ENCODE measurements around the gene AIDA.

Gene AIDA

DNA sequence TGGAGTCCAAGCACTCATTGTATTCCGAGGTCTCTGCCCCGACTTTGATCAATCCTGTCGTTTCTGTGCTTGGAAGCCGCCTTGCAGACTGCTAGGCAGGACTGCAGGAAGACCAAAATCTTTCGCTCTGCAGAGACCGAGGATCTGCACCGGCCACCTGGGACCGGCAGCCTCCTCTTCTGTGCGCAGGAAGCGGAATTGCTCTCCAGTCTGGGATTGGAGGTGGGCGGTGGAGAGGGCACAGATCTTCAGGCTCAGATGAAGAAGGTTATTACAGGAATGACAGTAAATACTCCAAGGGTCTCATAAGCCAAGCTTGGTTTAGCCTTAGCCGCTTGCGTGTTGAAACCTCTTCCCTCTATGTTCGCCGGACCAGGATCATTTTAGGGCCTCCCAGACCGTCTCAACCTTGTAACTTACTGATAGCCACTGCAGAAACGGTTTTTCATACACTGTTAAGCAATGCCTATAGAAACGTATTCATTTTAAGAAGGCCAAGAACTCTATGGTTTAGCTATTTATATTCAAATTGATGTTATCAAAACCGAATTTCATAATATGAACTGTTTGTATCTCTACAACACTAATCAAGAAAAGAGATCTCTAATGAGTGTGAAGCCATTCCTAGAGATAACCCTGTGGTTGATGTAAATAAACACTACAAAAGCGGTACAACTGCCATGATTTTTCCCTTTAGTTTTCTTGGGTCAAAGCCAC, 93.3 kb downstream of the AIDA start:
- H3K36me3 ChIP-seq (ENCODE audit: insufficient read depth, low read length) = peaks cover 29% of the 10 kb centered on the region
- H3K4me3 ChIP-seq (ENCODE audit: low read length) = peak overlapping the region; percentile 87
- peaks cover 28% of the 10 kb centered on the region; the same call in 1 of the 2 replicates for H3K27me3 ChIP-seq (ENCODE audit: insufficient read depth, low read length)
- peak overlapping the region; percentile 94 for H3K9ac ChIP-seq (ENCODE audit: low read depth, low read length)
- 15% methylated on average over 18 of the region's 20 CpGs for WGBS
- H3K9me3 ChIP-seq (ENCODE audit: insufficient read depth, low read depth, low read length) = no peaks in the 10 kb centered on the region
- no peak overlapping the region for H3K27ac ChIP-seq (ENCODE audit: low read depth, low read length)
- no peaks in the 10 kb centered on the region; the same call in 1 of the 2 replicates for H3K4me1 ChIP-seq (ENCODE audit: insufficient read depth, low read length)

Measured in HUES64 (cell line).